ENCODE results near the gene JAGN1. TPM values are rescaled to one million over a fixed set of nuclear protein-coding genes. Genes with fewer than 3 reads are reported as not detected.
"Not testable (repeated sequence)": the region's sequence is repeated elsewhere in the genome, so short reads cannot be mapped to it uniquely, and the experiment has no call there.

The JAGN1 gene
- total RNA-seq, 3 donors from 2014 or later: 39.2 to 42.3 (median 41.2) TPM

- no peaks in the 10 kb centered on the region for H3K4me1 Mint-ChIP-seq (ENCODE audit: low read depth)
These were observed 10.4 kb upstream of the JAGN1 start, which contains the start of gene CIDEC for GRCh38 chr3:9879830-9880549. Gene CIDEC (minus strand): TSS chr3:9880253. CDS start chr3:9878486, 1,767 bp downstream.

DNA sequence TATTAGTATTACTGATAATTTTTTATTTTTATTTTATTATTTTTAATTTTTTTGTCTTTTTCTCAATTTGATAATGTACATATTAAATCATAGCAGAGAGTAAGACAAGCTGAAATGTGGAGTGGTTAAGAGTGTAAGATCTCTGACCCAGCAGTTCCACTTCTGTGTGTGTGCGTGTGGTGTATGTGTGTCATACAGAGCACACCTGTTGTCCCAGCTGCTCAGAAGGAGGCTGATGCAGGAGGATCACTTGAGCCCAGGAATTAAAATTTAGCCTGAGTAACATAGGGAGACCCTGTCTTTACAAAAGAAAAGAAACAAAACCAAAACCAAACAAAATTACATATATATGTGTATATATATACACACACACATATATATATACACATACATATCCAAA, 9.0 kb upstream of the JAGN1 start:
- Mint-ChIP-seq H3K36me3 (ENCODE audit: insufficient read depth) (no peaks in the 10 kb centered on the region), H3K4me1 (ENCODE audit: low read depth) (no peaks in the 10 kb centered on the region), H3K27me3 (ENCODE audit: low read depth) (peaks cover 2% of the 10 kb centered on the region), H3K4me3 (no peak overlapping the region), H3K9me3 (no peaks in the 10 kb centered on the region)
- ATAC-seq (no peak), DNase-seq (no peak)

More at GRCh38 chr3:9879830-9880549, 10.4 kb upstream of the JAGN1 start, which contains the start of gene CIDEC:
- Mint-ChIP-seq H3K36me3 (ENCODE audit: insufficient read depth) (no peaks in the 10 kb centered on the region), H3K4me3 (no peak within 1 kb of the TSS), H3K27me3 (ENCODE audit: low read depth) (peaks cover 2% of the 10 kb centered on the region), H3K9me3 (no peaks in the 10 kb centered on the region)
- ATAC-seq (no peak), DNase-seq (no peak)

DNA sequence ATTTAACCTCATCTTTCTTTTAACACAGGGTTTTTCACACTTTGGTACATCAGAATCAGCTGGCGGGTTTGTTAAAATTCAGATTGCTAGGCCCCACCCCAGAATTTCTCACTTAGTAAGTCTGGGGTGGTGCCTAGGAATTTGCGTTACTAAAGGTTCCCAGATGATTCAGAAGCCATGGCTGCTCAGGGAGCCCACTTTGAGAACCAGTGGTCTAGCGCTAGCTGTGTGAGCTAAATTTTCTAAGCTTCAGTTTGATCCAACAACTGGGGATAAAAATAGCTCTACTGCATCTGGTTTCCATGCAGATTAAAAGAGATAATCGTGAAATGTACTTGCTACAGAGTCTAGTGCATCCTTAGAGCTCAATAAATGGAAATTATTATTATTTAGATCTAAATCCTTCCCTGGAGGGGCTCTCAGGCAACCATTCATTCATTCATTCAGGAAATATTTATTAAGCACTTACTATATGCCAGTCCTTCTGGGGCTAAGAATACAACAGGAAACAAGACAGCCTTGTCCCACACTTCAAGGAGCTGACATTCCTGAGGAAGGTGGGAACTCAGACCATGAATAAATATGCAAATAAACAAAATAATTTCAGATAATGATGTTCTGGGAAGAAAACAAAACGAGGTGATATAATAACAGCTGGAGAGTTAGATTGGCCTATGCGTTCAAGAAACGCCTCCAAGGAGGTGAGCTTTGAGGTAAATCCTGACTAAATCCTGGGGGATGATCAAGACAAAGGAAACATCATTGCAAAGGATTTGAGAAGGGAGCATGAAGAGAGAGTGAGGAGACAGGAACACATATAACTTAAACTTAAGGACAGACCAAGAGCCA, 6.5 kb upstream of the JAGN1 start:
- no peak for DNase-seq
- peaks cover 2% of the 10 kb centered on the region for H3K27me3 Mint-ChIP-seq (ENCODE audit: low read depth)
- no peaks in the 10 kb centered on the region for H3K36me3 Mint-ChIP-seq (ENCODE audit: insufficient read depth)
- H3K4me3 Mint-ChIP-seq: no peak overlapping the region
- no peak for ATAC-seq
- H3K4me1 Mint-ChIP-seq (ENCODE audit: low read depth): no peaks in the 10 kb centered on the region
- no peaks in the 10 kb centered on the region for H3K9me3 Mint-ChIP-seq

- Mint-ChIP-seq H3K4me1 (ENCODE audit: low read depth) (no peaks in the 10 kb centered on the region), H3K9me3 (no peaks in the 10 kb centered on the region), H3K36me3 (ENCODE audit: insufficient read depth) (no peaks in the 10 kb centered on the region), H3K4me3 (no peak overlapping the region), H3K27me3 (ENCODE audit: low read depth) (peaks cover 2% of the 10 kb centered on the region)
- no peak for DNase-seq
- ATAC-seq: no peak
These were observed 5.8 kb upstream of the JAGN1 start for GRCh38 chr3:9884555-9885165.

GRCh38 chr3:9886328-9886727, 4.1 kb upstream of the JAGN1 start:
- Mint-ChIP-seq H3K4me1 (ENCODE audit: low read depth) (peaks cover 1% of the 10 kb centered on the region), H3K4me3 (no peak overlapping the region), H3K36me3 (ENCODE audit: insufficient read depth) (peaks cover 1% of the 10 kb centered on the region), H3K9me3 (no peaks in the 10 kb centered on the region), H3K27me3 (ENCODE audit: low read depth) (peaks cover 2% of the 10 kb centered on the region)
- ATAC-seq (no peak), DNase-seq (no peak)

- Mint-ChIP-seq H3K4me1 (ENCODE audit: low read depth) (peaks cover 10% of the 10 kb centered on the region), H3K4me3 (no peak overlapping the region), H3K36me3 (ENCODE audit: insufficient read depth) (peaks cover 7% of the 10 kb centered on the region), H3K27me3 (ENCODE audit: low read depth) (peaks cover 2% of the 10 kb centered on the region), H3K9me3 (no peaks in the 10 kb centered on the region)
- DNase-seq (no peak), ATAC-seq (no peak)
These were observed 2.9 kb upstream of the JAGN1 start for GRCh38 chr3:9887480-9887879.

GRCh38 chr3:9888540-9888939, 1.9 kb upstream of the JAGN1 start:
- DNase-seq: no peak
- Mint-ChIP-seq H3K4me3 (no peak overlapping the region), H3K9me3 (no peaks in the 10 kb centered on the region)

GRCh38 chr3:9889405-9889804, 1.0 kb upstream of the JAGN1 start:
- no peaks in the 10 kb centered on the region for H3K27me3 Mint-ChIP-seq (ENCODE audit: low read depth)
- peaks cover 27% of the 10 kb centered on the region for H3K4me1 Mint-ChIP-seq (ENCODE audit: low read depth)
- no peak for DNase-seq
- no peak for ATAC-seq
- no peaks in the 10 kb centered on the region for H3K9me3 Mint-ChIP-seq
- H3K36me3 Mint-ChIP-seq (ENCODE audit: insufficient read depth): peaks cover 19% of the 10 kb centered on the region
- H3K4me3 Mint-ChIP-seq: peak overlapping the region; percentile 98

More at GRCh38 chr3:9888540-9888939, 1.9 kb upstream of the JAGN1 start:
- ATAC-seq: no peak
- Mint-ChIP-seq H3K4me1 (ENCODE audit: low read depth) (peaks cover 19% of the 10 kb centered on the region), H3K27me3 (ENCODE audit: low read depth) (peaks cover 2% of the 10 kb centered on the region), H3K36me3 (ENCODE audit: insufficient read depth) (peaks cover 15% of the 10 kb centered on the region)

DNA sequence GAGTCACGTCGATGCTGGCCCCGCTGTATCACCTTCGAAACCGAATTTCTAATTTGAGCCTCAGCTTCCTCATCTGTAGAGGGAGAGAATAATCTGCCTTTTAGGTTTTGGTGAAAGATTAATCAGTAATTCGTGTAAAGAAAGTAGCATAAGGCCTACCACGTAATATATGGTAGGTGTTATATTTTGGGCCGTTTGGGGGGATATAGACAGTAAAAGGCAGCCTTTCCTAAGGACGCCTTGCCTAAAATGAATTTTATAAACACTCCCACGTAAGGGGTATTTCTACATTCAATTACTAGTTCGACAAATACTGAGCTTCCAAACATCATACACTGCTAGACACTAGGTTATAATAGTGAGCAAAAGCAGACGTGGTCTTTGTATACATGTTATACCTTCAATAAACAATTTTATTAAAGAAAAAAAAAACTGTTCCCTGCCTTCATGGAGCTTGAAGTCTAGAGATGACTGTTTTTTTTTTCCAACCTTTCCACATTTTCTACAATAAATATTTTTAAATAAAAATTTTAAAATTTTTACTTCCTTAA, 737 bp downstream of the JAGN1 start:
- H3K36me3 Mint-ChIP-seq (ENCODE audit: insufficient read depth): peaks cover 25% of the 10 kb centered on the region
- no peaks in the 10 kb centered on the region for H3K27me3 Mint-ChIP-seq (ENCODE audit: low read depth)
- ATAC-seq (no peak), DNase-seq (no peak)
- peaks cover 3% of the 10 kb centered on the region for H3K9me3 Mint-ChIP-seq
- peaks cover 37% of the 10 kb centered on the region for H3K4me1 Mint-ChIP-seq (ENCODE audit: low read depth)
- H3K4me3 Mint-ChIP-seq: peak overlapping the region; percentile 98

DNA sequence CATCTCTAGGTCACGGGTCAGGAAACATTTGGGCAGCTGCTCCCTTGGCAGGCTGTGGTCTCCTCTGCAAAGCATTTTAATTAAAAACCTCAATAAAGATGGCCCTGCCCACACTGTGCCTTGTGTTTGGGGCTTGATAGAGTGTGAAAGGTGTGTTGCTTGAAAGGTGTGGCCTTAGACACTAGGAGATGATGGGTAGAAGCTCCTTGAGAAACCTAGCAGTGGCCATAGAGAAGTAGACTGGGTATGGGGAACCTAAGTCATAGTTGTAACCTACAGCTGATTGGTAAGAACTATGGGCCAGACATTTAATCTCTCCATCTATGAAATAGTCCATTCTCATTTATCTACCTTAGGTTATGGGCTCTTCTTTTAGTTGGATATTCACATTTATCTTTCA, 3.3 kb downstream of the JAGN1 start:
- Mint-ChIP-seq H3K4me3 (peak overlapping the region; percentile 27), H3K4me1 (ENCODE audit: low read depth) (peaks cover 48% of the 10 kb centered on the region), H3K36me3 (ENCODE audit: insufficient read depth) (peaks cover 25% of the 10 kb centered on the region), H3K27me3 (ENCODE audit: low read depth) (no peaks in the 10 kb centered on the region), H3K9me3 (peaks cover 3% of the 10 kb centered on the region)
- no peak for ATAC-seq
- no peak for DNase-seq

- Mint-ChIP-seq H3K36me3 (ENCODE audit: insufficient read depth) (peaks cover 25% of the 10 kb centered on the region), H3K4me1 (ENCODE audit: low read depth) (peaks cover 50% of the 10 kb centered on the region)
- H3K4me3 Mint-ChIP-seq; H3K9me3 Mint-ChIP-seq; ATAC-seq; DNase-seq; H3K27me3 Mint-ChIP-seq (ENCODE audit: low read depth): not testable (repeated sequence)
These were observed 5.3 kb downstream of the JAGN1 start for GRCh38 chr3:9895715-9896114.

DNA sequence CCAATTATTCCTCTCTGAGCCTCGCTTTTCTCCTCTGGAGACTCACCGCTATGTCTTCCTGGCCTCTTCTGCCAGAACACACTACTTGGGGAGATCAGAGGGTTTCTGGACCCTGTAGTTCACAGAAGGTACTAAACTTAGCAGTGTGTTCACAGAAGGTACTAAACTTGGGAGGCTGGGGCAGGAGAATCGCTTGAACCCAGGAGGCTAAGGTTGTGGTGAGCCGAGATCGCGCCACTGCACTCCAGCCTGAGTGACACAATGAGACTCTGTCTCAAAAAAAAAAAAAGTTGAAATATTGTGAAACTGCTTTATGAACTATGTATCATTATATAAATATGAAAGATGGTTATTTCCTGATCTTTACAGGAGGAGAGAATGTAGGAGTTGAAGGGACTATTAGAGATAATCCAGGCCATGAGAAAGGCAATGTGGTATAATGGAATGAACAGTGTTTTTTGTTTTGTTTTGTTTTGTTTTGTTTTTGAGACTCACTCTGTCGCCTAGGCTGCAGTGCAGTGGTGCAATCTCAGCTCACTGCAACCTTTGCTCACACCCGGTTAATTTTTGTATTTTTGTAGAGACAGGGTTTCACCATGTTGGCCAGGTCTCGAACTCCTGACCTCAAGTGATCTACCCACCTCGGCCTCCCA, 6.5 kb downstream of the JAGN1 start:
- not testable (repeated sequence) for DNase-seq; ATAC-seq; H3K9me3 Mint-ChIP-seq; H3K4me3 Mint-ChIP-seq; H3K27me3 Mint-ChIP-seq (ENCODE audit: low read depth)
- Mint-ChIP-seq H3K4me1 (ENCODE audit: low read depth) (peaks cover 50% of the 10 kb centered on the region), H3K36me3 (ENCODE audit: insufficient read depth) (peaks cover 21% of the 10 kb centered on the region)

DNA sequence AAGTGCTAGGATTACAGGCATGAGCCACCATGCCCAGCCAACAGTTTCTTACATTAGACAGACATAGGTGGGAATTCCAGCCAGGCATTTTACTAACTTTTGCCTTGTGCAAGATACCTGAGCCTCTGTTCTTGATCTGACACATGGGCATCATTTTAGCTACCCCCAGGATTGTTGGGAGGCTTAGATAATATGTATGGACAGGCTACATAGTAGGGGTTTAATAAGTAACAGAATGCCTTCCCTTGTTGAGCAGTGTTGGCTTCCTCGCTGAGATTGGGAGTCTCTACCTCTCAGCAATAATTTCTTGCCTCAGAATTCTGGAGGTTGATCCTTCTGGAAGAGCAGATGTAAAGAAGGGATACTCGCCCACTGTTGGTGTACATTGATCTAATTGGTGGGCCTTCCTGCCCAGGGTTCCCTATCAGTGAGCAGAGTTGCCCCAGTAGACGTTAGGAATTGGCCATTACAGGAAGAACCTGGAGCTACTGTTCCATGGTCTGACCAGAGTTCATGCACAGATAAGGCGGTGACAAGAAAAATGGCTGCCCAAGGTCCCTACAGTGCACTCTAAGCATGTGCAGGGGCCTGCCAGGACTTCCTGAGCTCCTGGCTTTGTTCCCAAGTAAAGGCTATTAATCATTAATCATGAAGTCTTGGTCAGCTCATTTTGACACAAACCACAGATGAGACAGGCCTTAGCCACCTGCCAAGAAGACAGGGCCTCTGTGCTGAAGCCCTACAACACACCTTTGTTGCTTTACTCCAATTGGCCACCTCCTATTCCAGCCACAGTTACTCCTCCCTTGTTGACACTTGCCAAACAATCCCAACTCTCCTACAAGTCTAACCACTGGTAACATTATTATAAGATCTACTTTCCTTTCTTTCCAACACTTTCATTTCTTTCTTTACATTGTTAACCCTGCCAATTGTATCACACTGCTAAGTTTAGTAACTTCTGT, 7.3 kb downstream of the JAGN1 start:
- Mint-ChIP-seq H3K4me1 (ENCODE audit: low read depth) (peaks cover 50% of the 10 kb centered on the region), H3K36me3 (ENCODE audit: insufficient read depth) (peaks cover 16% of the 10 kb centered on the region), H3K9me3 (peaks cover 3% of the 10 kb centered on the region), H3K27me3 (ENCODE audit: low read depth) (no peaks in the 10 kb centered on the region), H3K4me3 (no peak overlapping the region)
- no peak for ATAC-seq
- no peak for DNase-seq

Data from activated T-cell treated with anti-CD3 and anti-CD28 coated beads, Interleukin-2, amount 50 U/mL, for 4 hours (primary cell).